Measurements from ENCODE around the gene FREY1. TPM values are rescaled to one million over a fixed set of nuclear protein-coding genes. Genes with fewer than 3 reads are reported as not detected.

Gene FREY1
- total and polyA plus RNA-seq, 2 of the 13 experiments (the other 11 are each of a cell fraction or from before 2014, with no cell fraction given) = 0.44 to 0.73 TPM

DNA sequence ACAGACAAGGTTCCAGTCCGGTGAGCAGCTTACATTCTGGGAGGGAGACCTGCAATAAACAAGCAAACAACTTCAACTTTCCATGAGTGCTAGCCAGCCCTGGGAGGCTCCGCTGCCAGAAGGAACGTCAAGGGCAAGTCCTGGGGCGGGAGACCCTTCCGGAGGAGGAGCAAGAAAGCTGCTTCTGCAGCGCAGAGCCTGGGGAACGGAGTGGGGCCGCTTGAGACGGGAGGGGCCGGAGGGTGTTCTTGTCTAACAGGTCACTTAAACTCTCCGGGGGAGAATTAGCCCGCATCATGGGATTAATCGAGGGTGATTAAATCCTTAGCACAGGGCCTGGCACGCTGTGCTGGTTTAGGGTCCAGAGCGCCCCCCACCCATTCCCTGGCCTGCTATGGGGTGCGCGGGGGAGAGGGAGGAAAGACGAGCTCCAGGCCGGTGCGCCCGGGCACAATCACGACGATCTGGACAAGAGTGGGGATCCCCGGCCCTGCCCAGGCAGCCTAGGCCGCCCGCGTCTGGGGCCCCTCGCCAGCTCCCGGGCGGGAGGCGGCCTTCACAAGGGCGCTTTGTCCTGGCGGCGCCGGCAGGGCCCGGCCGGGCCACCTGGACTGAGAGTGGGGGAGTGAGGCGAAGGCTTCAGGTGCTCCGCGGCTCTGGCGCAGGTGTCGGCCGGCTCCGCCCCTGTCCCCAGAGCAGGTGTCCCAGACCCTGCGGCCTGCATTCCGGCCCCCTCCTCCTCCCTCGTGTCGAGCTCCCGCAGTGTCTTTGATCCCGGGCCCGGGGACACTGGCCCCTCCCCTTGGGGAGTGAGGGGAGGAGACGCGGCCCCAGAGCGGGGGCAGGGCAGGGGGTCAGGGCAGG lies 14.7 kb upstream of the FREY1 start (continued):
- TF ChIP-seq ATF7-NPFF (CRISPR knock-in tag; IDR thresholded peaks at IDR 0.05; ENCODE audit: low read depth) (peak; percentile 11; the same call in 1 of the 2 replicates), SAP130 (CRISPR knock-in tag; IDR thresholded peaks at IDR 0.05; ENCODE audit: low read depth) (peak; percentile 76), TAF15 (IDR thresholded peaks at IDR 0.05; ENCODE audit: low read depth, low read length, poor library complexity, severe bottlenecking) (no peak), SMC3 (IDR thresholded peaks at IDR 0.05; ENCODE audit: low read length) (no peak), FOXK1 (CRISPR knock-in tag; IDR thresholded peaks at IDR 0.05; ENCODE audit: borderline replicate concordance, low read depth) (0 out of 2 replicates have a peak, but pooled peaks have one; percentile 28), MBD4 (IDR thresholded peaks at IDR 0.05; ENCODE audit: borderline replicate concordance, low read length) (no peak), SP2 (CRISPR knock-in tag; IDR thresholded peaks at IDR 0.05) (no peak), ZNF777 (CRISPR knock-in tag; IDR thresholded peaks at IDR 0.05) (no peak), KAT2B (IDR thresholded peaks at IDR 0.05; ENCODE audit: borderline replicate concordance, low read depth, low read length) (no peak), HOXA7 (CRISPR knock-in tag; IDR thresholded peaks at IDR 0.05) (no peak)
- TF ChIP-seq, protein P1, sequence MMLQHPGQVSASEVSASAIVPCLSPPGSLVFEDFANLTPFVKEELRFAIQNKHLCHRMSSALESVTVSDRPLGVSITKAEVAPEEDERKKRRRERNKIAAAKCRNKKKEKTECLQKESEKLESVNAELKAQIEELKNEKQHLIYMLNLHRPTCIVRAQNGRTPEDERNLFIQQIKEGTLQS (CRISPR knock-in tag; IDR thresholded peaks at IDR 0.05) = peak; percentile 52; the same call in 1 of the 2 replicates
- TF ChIP-seq, protein P2, sequence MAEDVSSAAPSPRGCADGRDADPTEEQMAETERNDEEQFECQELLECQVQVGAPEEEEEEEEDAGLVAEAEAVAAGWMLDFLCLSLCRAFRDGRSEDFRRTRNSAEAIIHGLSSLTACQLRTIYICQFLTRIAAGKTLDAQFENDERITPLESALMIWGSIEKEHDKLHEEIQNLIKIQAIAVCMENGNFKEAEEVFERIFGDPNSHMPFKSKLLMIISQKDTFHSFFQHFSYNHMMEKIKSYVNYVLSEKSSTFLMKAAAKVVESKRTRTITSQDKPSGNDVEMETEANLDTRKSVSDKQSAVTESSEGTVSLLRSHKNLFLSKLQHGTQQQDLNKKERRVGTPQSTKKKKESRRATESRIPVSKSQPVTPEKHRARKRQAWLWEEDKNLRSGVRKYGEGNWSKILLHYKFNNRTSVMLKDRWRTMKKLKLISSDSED (CRISPR knock-in tag; IDR thresholded peaks at IDR 0.05) = no peak
- TF ChIP-seq, protein P3, sequence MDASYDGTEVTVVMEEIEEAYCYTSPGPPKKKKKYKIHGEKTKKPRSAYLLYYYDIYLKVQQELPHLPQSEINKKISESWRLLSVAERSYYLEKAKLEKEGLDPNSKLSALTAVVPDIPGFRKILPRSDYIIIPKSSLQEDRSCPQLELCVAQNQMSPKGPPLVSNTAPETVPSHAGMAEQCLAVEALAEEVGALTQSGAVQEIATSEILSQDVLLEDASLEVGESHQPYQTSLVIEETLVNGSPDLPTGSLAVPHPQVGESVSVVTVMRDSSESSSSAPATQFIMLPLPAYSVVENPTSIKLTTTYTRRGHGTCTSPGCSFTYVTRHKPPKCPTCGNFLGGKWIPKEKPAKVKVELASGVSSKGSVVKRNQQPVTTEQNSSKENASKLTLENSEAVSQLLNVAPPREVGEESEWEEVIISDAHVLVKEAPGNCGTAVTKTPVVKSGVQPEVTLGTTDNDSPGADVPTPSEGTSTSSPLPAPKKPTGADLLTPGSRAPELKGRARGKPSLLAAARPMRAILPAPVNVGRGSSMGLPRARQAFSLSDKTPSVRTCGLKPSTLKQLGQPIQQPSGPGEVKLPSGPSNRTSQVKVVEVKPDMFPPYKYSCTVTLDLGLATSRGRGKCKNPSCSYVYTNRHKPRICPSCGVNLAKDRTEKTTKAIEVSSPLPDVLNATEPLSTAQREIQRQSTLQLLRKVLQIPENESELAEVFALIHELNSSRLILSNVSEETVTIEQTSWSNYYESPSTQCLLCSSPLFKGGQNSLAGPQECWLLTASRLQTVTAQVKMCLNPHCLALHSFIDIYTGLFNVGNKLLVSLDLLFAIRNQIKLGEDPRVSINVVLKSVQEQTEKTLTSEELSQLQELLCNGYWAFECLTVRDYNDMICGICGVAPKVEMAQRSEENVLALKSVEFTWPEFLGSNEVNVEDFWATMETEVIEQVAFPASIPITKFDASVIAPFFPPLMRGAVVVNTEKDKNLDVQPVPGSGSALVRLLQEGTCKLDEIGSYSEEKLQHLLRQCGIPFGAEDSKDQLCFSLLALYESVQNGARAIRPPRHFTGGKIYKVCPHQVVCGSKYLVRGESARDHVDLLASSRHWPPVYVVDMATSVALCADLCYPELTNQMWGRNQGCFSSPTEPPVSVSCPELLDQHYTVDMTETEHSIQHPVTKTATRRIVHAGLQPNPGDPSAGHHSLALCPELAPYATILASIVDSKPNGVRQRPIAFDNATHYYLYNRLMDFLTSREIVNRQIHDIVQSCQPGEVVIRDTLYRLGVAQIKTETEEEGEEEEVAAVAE (CRISPR knock-in tag; IDR thresholded peaks at IDR 0.05; ENCODE audit: borderline replicate concordance) = no peak
- TF ChIP-seq, protein P4, sequence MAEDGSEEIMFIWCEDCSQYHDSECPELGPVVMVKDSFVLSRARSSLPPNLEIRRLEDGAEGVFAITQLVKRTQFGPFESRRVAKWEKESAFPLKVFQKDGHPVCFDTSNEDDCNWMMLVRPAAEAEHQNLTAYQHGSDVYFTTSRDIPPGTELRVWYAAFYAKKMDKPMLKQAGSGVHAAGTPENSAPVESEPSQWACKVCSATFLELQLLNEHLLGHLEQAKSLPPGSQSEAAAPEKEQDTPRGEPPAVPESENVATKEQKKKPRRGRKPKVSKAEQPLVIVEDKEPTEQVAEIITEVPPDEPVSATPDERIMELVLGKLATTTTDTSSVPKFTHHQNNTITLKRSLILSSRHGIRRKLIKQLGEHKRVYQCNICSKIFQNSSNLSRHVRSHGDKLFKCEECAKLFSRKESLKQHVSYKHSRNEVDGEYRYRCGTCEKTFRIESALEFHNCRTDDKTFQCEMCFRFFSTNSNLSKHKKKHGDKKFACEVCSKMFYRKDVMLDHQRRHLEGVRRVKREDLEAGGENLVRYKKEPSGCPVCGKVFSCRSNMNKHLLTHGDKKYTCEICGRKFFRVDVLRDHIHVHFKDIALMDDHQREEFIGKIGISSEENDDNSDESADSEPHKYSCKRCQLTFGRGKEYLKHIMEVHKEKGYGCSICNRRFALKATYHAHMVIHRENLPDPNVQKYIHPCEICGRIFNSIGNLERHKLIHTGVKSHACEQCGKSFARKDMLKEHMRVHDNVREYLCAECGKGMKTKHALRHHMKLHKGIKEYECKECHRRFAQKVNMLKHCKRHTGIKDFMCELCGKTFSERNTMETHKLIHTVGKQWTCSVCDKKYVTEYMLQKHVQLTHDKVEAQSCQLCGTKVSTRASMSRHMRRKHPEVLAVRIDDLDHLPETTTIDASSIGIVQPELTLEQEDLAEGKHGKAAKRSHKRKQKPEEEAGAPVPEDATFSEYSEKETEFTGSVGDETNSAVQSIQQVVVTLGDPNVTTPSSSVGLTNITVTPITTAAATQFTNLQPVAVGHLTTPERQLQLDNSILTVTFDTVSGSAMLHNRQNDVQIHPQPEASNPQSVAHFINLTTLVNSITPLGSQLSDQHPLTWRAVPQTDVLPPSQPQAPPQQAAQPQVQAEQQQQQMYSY (CRISPR knock-in tag; IDR thresholded peaks at IDR 0.05) = no peak
- TF ChIP-seq, protein P5, sequence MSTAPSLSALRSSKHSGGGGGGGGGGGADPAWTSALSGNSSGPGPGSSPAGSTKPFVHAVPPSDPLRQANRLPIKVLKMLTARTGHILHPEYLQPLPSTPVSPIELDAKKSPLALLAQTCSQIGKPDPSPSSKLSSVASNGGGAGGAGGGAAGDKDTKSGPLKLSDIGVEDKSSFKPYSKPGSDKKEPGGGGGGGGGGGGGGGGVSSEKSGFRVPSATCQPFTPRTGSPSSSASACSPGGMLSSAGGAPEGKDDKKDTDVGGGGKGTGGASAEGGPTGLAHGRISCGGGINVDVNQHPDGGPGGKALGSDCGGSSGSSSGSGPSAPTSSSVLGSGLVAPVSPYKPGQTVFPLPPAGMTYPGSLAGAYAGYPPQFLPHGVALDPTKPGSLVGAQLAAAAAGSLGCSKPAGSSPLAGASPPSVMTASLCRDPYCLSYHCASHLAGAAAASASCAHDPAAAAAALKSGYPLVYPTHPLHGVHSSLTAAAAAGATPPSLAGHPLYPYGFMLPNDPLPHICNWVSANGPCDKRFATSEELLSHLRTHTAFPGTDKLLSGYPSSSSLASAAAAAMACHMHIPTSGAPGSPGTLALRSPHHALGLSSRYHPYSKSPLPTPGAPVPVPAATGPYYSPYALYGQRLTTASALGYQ (CRISPR knock-in tag; IDR thresholded peaks at IDR 0.05) = peak; percentile 69
